HCT116 (cell line): ENCODE data around the gene PDHX.

ENCODE experiments used
- CTCF ChIP-seq, 3 experiments: fragments of 200-600 bp in 1 of 3; sonication (generic) in 1 of 3; IDR thresholded peaks in 2 of 3; conservative IDR thresholded peaks in 1 of 3; 2 replicates each; pipeline ENCODE4 v1.5.1; 2012 to 2017; ENCODE audit warnings: low read depth in 2 of 3, low read length in 2 of 3, antibody characterized with exemption in 1 of 3, borderline replicate concordance in 1 of 3, control low read depth in 1 of 3, mild to moderate bottlenecking in 1 of 3, mixed read lengths in 1 of 3, mixed run types in 1 of 3, moderate library complexity in 1 of 3; ENCODE audit not compliant: insufficient read depth in 1 of 3
- EGR1 ChIP-seq: IDR thresholded peaks from 2 replicates; pipeline ENCODE4 v1.6.1; 2012; ENCODE audit warnings: low read depth
- ELF1 ChIP-seq: IDR thresholded peaks from 2 replicates; pipeline ENCODE4 v1.6.1; 2012; ENCODE audit warnings: low read depth, borderline replicate concordance
- EZH2 ChIP-seq: fragments of 200-600 bp; sonication (generic); IDR thresholded peaks from 2 replicates; pipeline ENCODE4 v1.6.1; 2017; ENCODE audit warnings: antibody characterized with exemption, mixed run types
- EZH2phosphoT487 ChIP-seq: fragments of 200-600 bp; IDR thresholded peaks from 2 replicates; pipeline ENCODE4 v1.6.1; 2018; ENCODE audit warnings: antibody characterized with exemption, borderline replicate concordance
- POLR2A ChIP-seq: IDR thresholded peaks from 2 replicates; pipeline ENCODE4 v1.7.0; 2011; ENCODE audit warnings: borderline replicate concordance; ENCODE audit not compliant: insufficient read depth, insufficient read length; ENCODE audit errors: extremely low read depth
- REST ChIP-seq: IDR thresholded peaks from 2 replicates; pipeline ENCODE4 v1.6.1; 2012; ENCODE audit warnings: low read depth
- SP1 ChIP-seq: IDR thresholded peaks from 2 replicates; pipeline ENCODE4 v1.6.1; 2012; ENCODE audit warnings: low read depth
- SRF ChIP-seq: IDR thresholded peaks from 2 replicates; pipeline ENCODE4 v1.6.1; 2012; ENCODE audit warnings: low read depth
- ZFX ChIP-seq: fragments of 450-650 bp; IDR thresholded peaks from 2 replicates; pipeline ENCODE4 v1.6.1; 2017
- ZNF274 ChIP-seq: fragments of 200-500 bp; sonication (Bioruptor generic); IDR thresholded peaks from 2 replicates; pipeline ENCODE4 v1.6.1; 2014; ENCODE audit warnings: mild to moderate bottlenecking, low read depth, low read length, inconsistent platforms

- TF ChIP-seq POLR2A, result no peak
- TF ChIP-seq SRF, result no peak
- no peak for TF ChIP-seq ELF1
- no peak for TF ChIP-seq CTCF (IDR thresholded peaks at IDR 0.05 in 2 of 3, conservative IDR thresholded peaks at IDR 0.05 in 1 of 3; ENCODE audit: borderline replicate concordance in 1 of 3, insufficient read depth in 1 of 3, low read depth in 2 of 3, low read length in 2 of 3)
- no peak for TF ChIP-seq EZH2
- no peak for TF ChIP-seq SP1
- TF ChIP-seq ZNF274, result no peak
- no peak for TF ChIP-seq EZH2phosphoT487
- TF ChIP-seq ZFX, result no peak
- no peak for TF ChIP-seq EGR1
- no peak for TF ChIP-seq REST
Measured at GRCh38 chr11:34978236-34979191, 62.1 kb downstream of the PDHX start.
